Keratinocyte (primary cell): ENCODE data around the gene RAF1.
A peak's percentile ranks its signal among the peaks of the same experiment; 100 is the strongest.

Source experiments
- EZH2 ChIP-seq: IDR thresholded peaks from one replicate; pipeline ENCODE4 v1.6.1; 2012; ENCODE audit warnings: inconsistent platforms, mild to moderate bottlenecking, low read length, moderate library complexity
- TF ChIP-seq, protein P1 (sequence below), 3 experiments: IDR thresholded peaks in 1 of 3; conservative IDR thresholded peaks in 1 of 3; optimal IDR thresholded peaks in 1 of 3; 2 replicates in 2 of 3; 3 replicates in 1 of 3; pipeline versions ENCODE3 to v1.5.1; 2011; ENCODE audit warnings: low read length in 3 of 3, mild to moderate bottlenecking in 3 of 3, moderate library complexity in 2 of 3, control low read depth in 1 of 3, inconsistent platforms in 1 of 3; ENCODE audit not compliant: insufficient read depth in 2 of 3; ENCODE audit errors: extremely low read depth in 1 of 3

DNA sequence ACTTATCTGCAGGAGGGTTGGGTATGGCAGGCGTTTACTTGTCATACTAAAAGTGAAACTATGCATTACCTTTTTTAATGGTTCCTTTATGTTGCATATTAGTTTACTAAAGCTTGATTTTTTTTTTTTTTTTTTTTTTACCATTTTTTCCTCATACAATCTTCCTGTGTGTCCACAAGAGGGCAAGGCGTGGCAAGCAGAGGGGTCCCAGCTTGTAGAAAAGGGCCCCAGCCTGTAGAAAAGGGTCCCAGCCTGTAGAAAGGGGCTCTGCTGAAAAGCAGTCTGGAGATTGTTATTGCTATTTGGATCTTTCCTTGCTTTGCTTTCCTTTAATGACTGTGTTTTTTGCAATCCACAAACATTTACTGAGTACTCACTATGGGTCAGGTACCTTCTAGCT is 85.2 kb downstream of the RAF1 start:
- TF ChIP-seq, protein P1, sequence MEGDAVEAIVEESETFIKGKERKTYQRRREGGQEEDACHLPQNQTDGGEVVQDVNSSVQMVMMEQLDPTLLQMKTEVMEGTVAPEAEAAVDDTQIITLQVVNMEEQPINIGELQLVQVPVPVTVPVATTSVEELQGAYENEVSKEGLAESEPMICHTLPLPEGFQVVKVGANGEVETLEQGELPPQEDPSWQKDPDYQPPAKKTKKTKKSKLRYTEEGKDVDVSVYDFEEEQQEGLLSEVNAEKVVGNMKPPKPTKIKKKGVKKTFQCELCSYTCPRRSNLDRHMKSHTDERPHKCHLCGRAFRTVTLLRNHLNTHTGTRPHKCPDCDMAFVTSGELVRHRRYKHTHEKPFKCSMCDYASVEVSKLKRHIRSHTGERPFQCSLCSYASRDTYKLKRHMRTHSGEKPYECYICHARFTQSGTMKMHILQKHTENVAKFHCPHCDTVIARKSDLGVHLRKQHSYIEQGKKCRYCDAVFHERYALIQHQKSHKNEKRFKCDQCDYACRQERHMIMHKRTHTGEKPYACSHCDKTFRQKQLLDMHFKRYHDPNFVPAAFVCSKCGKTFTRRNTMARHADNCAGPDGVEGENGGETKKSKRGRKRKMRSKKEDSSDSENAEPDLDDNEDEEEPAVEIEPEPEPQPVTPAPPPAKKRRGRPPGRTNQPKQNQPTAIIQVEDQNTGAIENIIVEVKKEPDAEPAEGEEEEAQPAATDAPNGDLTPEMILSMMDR (optimal IDR thresholded peaks at IDR 0.05 in 1 of 3, IDR thresholded peaks at IDR 0.05 in 1 of 3, conservative IDR thresholded peaks at IDR 0.05 in 1 of 3; ENCODE audit: extremely low read depth in 1 of 3, insufficient read depth in 2 of 3, low read length in 3 of 3), result peak in 1 of 3 experiments; percentile 18
- no peak for TF ChIP-seq EZH2
